ENCODE data around the gene F11R.
A peak's percentile ranks its signal among the peaks of the same experiment; 100 is the strongest.
"Not testable (repeated sequence)": the region's sequence is repeated elsewhere in the genome, so short reads cannot be mapped to it uniquely, and the experiment has no call there.

The F11R gene

GRCh38 chr1:161009602-161010211 lies 11.2 kb downstream of the F11R start:
- no peak for DNase-seq

DNA sequence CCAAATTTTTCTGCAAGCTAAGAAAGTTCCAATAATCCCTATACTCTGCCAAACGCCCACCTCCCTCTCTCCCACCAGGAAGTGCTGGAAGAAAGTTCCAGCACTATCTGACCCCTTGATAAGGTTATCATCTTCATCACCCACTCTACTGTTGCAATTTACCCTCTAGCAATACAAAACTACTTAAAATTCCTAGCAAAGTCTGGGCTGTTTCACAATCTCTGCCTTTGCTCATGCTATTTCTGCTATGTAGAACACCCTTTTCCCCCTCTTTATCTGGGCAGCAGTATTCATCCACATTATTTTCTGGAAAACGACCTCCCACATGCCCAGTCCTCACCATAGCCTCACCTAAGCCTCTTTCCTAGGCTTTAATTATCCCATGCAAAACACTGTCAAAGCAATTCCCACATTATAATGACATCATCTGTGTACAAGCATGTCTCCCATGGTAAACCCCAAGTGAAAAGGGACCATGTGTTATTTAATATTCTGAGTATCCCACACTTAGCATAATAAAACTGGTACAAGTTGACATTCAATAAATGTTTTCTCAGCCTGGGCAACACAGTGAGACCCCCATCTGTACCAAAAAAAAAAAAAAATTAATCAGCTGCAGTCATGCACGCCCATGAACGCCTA lies 12.0 kb downstream of the F11R start:
- DNase-seq: no peak

GRCh38 chr1:161007369-161007768 lies 13.6 kb downstream of the F11R start:
- DNase-seq: no peak

- no peak for DNase-seq
Observed at GRCh38 chr1:161006563-161006962, 14.4 kb downstream of the F11R start.

GRCh38 chr1:161001525-161001924 lies 19.4 kb downstream of the F11R start:
- peak; percentile 73 for DNase-seq

- DNase-seq: no peak
Observed at GRCh38 chr1:161000736-161001480, 20.0 kb downstream of the F11R start.

- DNase-seq: no peak
Observed at GRCh38 chr1:160999376-160999775, 21.6 kb downstream of the F11R start.

DNA sequence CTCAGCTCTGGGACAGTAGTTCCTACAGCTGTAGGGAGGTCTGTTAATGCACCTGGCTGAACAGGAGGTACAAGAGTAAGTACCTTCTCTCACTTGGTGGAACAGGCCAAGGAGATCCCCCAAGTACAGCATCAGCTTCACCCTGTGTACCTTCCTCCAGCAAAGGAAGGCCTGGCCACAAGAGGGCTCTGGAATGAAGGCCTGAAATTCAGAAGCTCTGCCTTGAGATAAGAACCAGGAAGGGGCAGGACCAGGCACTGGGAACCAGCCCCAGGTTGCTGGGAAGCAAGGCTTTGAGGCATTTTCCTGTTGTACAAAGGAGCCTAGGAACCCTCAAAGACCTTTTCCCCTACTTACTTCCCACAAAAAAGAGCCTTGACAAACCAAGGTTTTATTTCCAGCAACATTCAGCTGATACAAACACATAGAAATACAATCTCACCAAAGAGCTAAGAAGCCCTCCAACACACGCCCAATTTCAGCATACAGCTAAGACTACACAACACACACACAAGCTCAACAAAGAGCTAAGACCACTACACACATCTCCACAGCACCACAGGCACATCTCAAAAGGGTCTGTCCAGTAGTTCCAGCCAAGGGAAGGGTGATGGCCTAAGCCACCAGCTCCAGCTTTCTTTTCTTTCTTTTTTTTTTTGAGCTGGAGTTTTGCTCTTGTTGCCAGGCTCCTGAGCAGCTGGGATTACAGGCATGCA lies 23.5 kb downstream of the F11R start:
- DNase-seq: peak; percentile 21

GRCh38 chr1:160996178-160996577 lies 24.8 kb downstream of the F11R start:
- DNase-seq: no peak

- DNase-seq: peak; percentile 6
Observed at GRCh38 chr1:160993544-160994193, 27.3 kb downstream of the F11R start.

GRCh38 chr1:160992036-160992435 lies 28.9 kb downstream of the F11R start:
- not testable (repeated sequence) for DNase-seq

DNA sequence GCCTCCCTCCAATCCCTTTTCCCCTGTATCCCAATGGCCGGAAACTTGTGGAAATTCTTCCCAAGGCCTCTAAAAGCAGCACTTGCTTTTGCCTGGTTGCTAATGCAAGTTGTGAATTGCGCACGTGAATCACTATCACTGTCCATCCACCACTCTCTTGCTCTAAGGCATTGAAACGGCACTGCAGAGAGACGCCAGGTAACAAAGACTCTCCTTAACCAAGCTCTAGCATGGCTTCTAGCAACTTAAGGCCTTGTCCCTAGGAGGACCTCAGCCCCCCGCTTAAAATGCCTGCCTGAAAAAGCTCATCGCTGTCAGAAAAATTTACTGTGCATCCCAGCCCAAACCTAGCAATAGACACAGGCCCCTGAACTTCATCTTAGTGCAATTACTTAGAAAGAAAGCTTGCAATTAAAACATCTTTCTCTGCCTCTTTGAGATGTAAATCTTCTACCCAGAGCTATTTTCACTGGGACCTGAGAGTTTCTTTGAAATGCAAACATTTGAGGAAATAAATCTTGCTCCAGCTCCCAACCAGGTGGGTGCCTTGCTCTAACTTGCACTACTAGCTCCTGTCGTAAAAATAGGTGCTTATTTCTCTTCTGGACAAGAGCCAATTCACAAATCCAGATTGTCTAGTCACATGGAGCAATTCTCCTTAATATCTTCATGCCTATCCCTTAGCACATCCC lies 33.4 kb downstream of the F11R start:
- no peak for DNase-seq

GRCh38 chr1:160985723-160986122 lies 35.2 kb downstream of the F11R start:
- no peak for DNase-seq

DNA sequence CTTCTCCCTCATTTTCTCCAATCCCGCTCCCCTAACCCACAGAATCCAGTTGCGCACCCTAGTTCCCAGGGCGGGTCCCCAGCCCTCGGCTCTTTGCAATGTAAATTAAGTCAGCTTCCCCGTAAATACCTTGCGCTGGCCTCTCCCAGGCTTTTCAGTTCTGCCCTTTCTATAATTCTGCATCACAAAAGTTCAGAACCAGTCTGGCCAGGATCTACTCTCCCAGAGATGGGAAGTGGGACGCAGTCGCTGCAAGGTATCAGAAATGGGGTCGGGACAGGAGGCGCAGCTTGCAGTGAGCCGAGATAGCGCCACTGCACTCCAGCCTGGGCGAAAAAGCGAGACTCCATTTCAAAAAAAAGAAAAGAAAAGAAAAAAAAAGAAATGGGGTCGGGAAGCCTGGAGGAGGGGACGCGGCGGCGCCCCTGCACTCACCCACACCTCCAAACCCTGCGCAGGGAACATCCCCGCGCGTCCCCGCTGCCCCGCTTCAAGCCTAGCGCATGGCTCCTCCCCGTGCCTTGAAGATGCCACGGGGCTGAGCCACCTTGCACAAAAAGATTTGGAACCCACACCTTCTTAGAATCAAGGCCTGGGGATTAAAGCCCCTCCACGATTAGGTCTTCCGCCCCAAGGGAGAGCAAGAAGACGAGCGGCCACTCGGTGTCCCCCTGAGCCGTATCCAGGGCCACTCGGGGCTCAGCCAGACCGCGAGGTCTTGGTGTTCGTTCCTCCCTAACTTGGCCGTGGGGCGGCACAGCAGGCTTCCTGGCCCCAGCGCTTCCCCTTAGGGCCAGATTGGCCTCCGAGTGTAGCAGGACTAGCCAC lies 39.2 kb downstream of the F11R start:
- DNase-seq: no peak

GRCh38 chr1:160979286-160979685 lies 41.7 kb downstream of the F11R start:
- no peak for DNase-seq

DNA sequence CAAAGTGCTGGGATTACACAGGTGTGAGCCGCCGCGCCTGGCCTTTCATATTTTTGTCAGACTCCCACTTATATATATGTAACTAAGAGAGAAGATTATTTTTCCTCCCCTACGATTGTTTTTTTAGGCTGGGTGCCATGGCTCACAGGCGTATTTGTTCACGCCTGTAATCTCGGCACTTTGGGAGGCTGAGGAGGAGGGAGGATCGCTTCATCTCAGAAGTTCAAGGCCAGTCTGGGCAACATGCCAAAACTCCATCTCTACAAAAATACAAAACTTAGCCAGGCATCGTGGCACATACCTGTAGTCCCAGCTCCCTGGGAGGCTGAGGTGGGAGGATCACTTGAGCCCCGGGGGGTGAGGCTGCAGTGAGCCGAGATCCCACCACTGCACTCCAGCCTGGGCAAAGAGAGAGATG lies 42.4 kb downstream of the F11R start:
- peak; percentile 87 for DNase-seq

DNA sequence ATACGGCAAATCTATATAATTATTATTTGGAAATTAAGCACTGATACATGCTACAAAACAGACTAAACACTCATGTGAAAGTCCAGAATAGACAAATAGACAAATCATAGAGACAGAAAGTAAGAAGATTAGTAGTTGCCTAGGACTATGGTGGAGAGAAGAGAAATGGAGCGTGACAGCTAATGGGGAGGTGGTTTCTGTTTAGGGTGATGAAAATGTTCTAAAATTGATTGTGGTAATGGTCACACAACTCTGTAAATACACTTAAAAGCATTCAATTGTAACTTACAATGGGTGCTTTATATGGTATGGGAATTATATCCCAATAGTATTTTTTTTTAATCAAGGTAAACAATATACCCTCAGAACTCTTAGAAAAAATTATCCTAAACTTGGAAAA lies 45.9 kb downstream of the F11R start:
- DNase-seq: no peak

- DNase-seq: no peak
Observed at GRCh38 chr1:160973491-160973890, 47.5 kb downstream of the F11R start.

- DNase-seq: no peak
Observed at GRCh38 chr1:160972939-160973338, 48.0 kb downstream of the F11R start.

GRCh38 chr1:160971618-160972056 lies 49.3 kb downstream of the F11R start:
- no peak for DNase-seq

DNA sequence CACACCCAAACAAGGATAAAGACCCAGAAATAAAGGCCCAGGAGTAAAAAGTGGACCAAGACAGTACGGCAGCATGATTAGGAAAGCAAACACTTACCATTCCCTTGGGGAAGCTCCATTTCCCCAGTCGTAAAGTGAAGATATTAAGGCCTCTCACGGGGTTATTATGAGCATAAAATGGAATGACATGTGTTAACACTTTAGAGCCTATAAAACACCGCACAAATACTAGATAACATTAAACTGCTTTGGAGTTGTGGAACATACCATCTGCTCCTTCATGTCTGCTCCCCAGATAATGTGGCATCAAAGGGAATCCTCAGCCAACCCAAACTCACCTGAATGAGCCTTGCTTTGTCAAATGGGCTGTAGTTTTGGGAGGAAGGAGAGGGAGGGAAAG lies 57.4 kb downstream of the F11R start:
- DNase-seq: no peak
